Effector memory CD4-positive, alpha-beta T cell (primary cell): ENCODE measurements around the gene E4F1.
A peak's percentile ranks its signal among the peaks of the same experiment; 100 is the strongest.

Experiments used
- DNase-seq, 3 donors: peaks; one replicate each; pipeline ENCODE4 v3.0.0-alpha.2; 2020
- H3K27ac ChIP-seq: 2 replicates; pipeline ENCODE4 v1.7.0; 2013; ENCODE audit warnings: mild to moderate bottlenecking, low read length, moderate library complexity; ENCODE audit not compliant: insufficient read depth, poor library complexity, severe bottlenecking
- H3K27me3 ChIP-seq: replicated peaks from 2 replicates; pipeline ENCODE4 v1.7.0; 2013; ENCODE audit warnings: mild to moderate bottlenecking, low read length; ENCODE audit not compliant: insufficient read depth, control insufficient read depth, poor library complexity, severe bottlenecking
- H3K36me3 ChIP-seq: 2 replicates; pipeline ENCODE4 v1.7.0; 2013; ENCODE audit warnings: mild to moderate bottlenecking, low read length, moderate library complexity; ENCODE audit not compliant: control insufficient read depth, insufficient read depth
- H3K4me1 ChIP-seq: 2 replicates; pipeline ENCODE4 v1.7.0; 2013; ENCODE audit warnings: low read length, mild to moderate bottlenecking; ENCODE audit not compliant: control insufficient read depth, insufficient read depth, poor library complexity, severe bottlenecking
- H3K4me3 ChIP-seq: 2 replicates; pipeline ENCODE4 v1.7.0; 2013; ENCODE audit warnings: low read length, low read depth, mild to moderate bottlenecking; ENCODE audit not compliant: insufficient read depth, poor library complexity, severe bottlenecking
- H3K9me3 ChIP-seq: 2 replicates; pipeline ENCODE4 v1.7.0; 2013; ENCODE audit warnings: mild to moderate bottlenecking, low read length, moderate library complexity; ENCODE audit not compliant: control insufficient read depth

Gene E4F1

GRCh38 chr16:2211923-2212347, 11.5 kb upstream of the E4F1 start:
- Histone ChIP-seq H3K36me3 (peaks cover 20% of the 10 kb centered on the region), H3K9me3 (no peaks in the 10 kb centered on the region), H3K27ac (no peak overlapping the region), H3K4me3 (no peak overlapping the region), H3K27me3 (no peaks in the 10 kb centered on the region), H3K4me1 (peaks cover 14% of the 10 kb centered on the region)
- no peak for DNase-seq

GRCh38 chr16:2212362-2213324, 10.7 kb upstream of the E4F1 start:
- H3K4me3 ChIP-seq: no peak overlapping the region
- no peaks in the 10 kb centered on the region for H3K9me3 ChIP-seq
- no peaks in the 10 kb centered on the region for H3K27me3 ChIP-seq
- peaks cover 14% of the 10 kb centered on the region for H3K4me1 ChIP-seq
- H3K27ac ChIP-seq: no peak overlapping the region
- DNase-seq: no peak
- peaks cover 14% of the 10 kb centered on the region for H3K36me3 ChIP-seq

GRCh38 chr16:2213817-2214718, 9.3 kb upstream of the E4F1 start:
- Histone ChIP-seq H3K4me1 (peaks cover 14% of the 10 kb centered on the region), H3K4me3 (peak overlapping the region; percentile 58)
- DNase-seq: no peak

GRCh38 chr16:2214719-2214968, 8.7 kb upstream of the E4F1 start, which contains the start of gene PGP:
Gene PGP (minus strand): TSS chr16:2214840. CDS start chr16:2214777, 63 bp downstream.
- H3K27me3 ChIP-seq: no peaks in the 10 kb centered on the region
- no peaks in the 10 kb centered on the region for H3K36me3 ChIP-seq
- no peak for DNase-seq
- peak within 1 kb of the TSS; percentile 78 for H3K27ac ChIP-seq
- no peaks in the 10 kb centered on the region for H3K9me3 ChIP-seq
- H3K4me3 ChIP-seq: peak within 1 kb of the TSS; percentile 80
- H3K4me1 ChIP-seq: peaks cover 14% of the 10 kb centered on the region

More at GRCh38 chr16:2213817-2214718, 9.3 kb upstream of the E4F1 start:
- no peaks in the 10 kb centered on the region for H3K9me3 ChIP-seq
- peak overlapping the region; percentile 51 for H3K27ac ChIP-seq
- H3K36me3 ChIP-seq: peaks cover 1% of the 10 kb centered on the region
- H3K27me3 ChIP-seq: no peaks in the 10 kb centered on the region

GRCh38 chr16:2216330-2216729, 7.1 kb upstream of the E4F1 start:
- peaks cover 14% of the 10 kb centered on the region for H3K4me1 ChIP-seq
- no peaks in the 10 kb centered on the region for H3K9me3 ChIP-seq
- no peak for DNase-seq
- no peak overlapping the region for H3K27ac ChIP-seq
- no peaks in the 10 kb centered on the region for H3K36me3 ChIP-seq
- H3K27me3 ChIP-seq: no peaks in the 10 kb centered on the region
- H3K4me3 ChIP-seq: no peak overlapping the region

GRCh38 chr16:2223942-2224486, 623 bp downstream of the E4F1 start:
- Histone ChIP-seq H3K27me3 (no peaks in the 10 kb centered on the region), H3K4me1 (peaks cover 6% of the 10 kb centered on the region), H3K4me3 (peak overlapping the region; percentile 95), H3K9me3 (no peaks in the 10 kb centered on the region), H3K36me3 (peaks cover 9% of the 10 kb centered on the region), H3K27ac (peak overlapping the region; percentile 84)
- no peak for DNase-seq

GRCh38 chr16:2226245-2226793, 2.9 kb downstream of the E4F1 start:
- Histone ChIP-seq H3K4me1 (peaks cover 6% of the 10 kb centered on the region), H3K9me3 (no peaks in the 10 kb centered on the region), H3K36me3 (peaks cover 32% of the 10 kb centered on the region), H3K27ac (no peak overlapping the region), H3K4me3 (no peak overlapping the region), H3K27me3 (no peaks in the 10 kb centered on the region)
- no peak for DNase-seq

GRCh38 chr16:2226918-2227317, 3.5 kb downstream of the E4F1 start:
- DNase-seq: no peak
- Histone ChIP-seq H3K4me1 (peaks cover 6% of the 10 kb centered on the region), H3K36me3 (peaks cover 38% of the 10 kb centered on the region), H3K4me3 (no peak overlapping the region), H3K27ac (no peak overlapping the region), H3K27me3 (no peaks in the 10 kb centered on the region), H3K9me3 (no peaks in the 10 kb centered on the region)

- Histone ChIP-seq H3K4me1 (peaks cover 6% of the 10 kb centered on the region), H3K27ac (no peak overlapping the region), H3K9me3 (no peaks in the 10 kb centered on the region), H3K36me3 (peaks cover 52% of the 10 kb centered on the region), H3K27me3 (no peaks in the 10 kb centered on the region), H3K4me3 (no peak overlapping the region)
- DNase-seq: no peak
Observed at GRCh38 chr16:2228161-2228824, 4.9 kb downstream of the E4F1 start.
